Measurements from ENCODE around the gene ZNF681. TPM values are rescaled to one million over a fixed set of nuclear protein-coding genes. Genes with fewer than 3 reads are reported as not detected.
"Not testable (repeated sequence)": the region's sequence is repeated elsewhere in the genome, so short reads cannot be mapped to it uniquely, and the experiment has no call there.

The ZNF681 gene
- total RNA-seq, 1 experiment from 2014 or later, result 4.1 TPM

DNA sequence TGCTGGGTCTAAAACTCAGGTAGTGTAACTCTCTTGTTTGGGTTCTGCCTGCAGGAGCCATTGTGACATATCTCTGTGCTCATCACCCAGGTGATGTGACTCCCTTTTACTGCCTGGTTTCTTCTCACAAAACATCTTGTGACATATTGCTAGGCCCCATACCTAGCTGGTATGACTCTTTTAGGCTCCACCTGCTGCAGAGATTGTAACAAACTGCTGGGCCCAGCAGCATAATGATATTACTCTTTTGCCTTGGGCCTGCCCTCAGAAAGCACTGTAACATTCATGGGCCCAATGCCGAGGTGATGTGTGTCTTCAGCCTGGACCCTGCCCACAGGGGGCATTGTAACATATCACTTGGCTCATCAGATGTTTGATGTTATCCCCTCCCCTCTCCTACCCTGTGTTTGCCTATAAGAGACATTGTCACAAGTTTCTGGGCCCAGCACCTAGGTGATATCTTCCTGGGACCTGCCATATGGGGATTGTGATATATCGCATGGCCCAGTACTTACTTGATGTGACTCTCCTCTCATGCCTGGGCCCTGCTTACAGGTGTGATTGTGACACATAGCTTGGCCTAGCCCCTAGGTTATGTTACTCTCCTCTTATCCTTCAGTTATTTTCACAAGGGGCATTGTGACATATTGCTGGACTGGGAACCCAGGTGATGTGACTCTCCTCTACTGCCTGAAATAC is 18.0 kb upstream of the ZNF681 start:
- in situ Hi-C loops (cut with HindIII; ENCODE audit: low sequenced_read_pairs), result no loop called here
- DNase-seq (ENCODE audit: low spot score), result no peak

DNA sequence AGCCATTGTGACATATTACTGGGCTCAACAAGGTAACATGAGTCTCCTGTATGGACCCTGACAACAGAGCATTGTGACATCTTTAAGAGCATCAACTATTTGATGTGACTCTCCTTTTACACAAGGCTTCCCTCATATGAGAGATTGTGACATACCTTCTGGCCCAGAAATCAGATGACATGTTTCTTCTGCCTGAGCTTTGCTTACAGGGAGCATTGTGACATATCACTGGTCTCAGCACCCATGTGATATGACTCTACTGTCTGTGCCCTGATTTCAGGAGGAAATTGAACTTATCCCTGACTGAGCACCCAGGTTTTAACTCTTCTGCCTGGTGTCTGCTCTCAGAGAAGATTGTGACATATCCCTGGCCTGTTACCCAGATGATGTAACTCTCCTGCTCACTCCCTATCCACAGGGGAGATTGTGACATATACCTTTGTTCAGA is 15.9 kb upstream of the ZNF681 start:
- peak; percentile 25 for DNase-seq (ENCODE audit: low spot score)
- in situ Hi-C loops (cut with HindIII; ENCODE audit: low sequenced_read_pairs), result no loop called here

DNA sequence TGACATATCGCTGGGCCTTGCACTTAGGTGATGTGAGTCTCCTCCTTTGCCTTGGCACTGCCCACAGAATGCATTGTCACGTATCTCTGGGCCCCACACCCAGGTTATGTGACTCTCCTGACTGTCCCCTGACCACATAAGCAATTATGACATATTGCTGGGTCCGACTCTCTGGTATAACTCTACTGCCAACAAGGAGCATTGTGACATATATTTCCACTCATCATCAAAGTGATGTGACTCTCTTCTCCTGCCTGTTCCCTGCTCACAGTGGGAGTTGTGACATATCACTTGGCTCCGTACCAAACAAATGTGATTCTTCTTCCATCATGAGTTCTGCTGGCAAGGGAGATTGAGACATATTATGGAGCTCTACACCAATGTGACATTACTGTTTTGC is 15.4 kb upstream of the ZNF681 start:
- in situ Hi-C loops (cut with HindIII; ENCODE audit: low sequenced_read_pairs), result no loop called here
- peak; percentile 6 for DNase-seq (ENCODE audit: low spot score)

DNA sequence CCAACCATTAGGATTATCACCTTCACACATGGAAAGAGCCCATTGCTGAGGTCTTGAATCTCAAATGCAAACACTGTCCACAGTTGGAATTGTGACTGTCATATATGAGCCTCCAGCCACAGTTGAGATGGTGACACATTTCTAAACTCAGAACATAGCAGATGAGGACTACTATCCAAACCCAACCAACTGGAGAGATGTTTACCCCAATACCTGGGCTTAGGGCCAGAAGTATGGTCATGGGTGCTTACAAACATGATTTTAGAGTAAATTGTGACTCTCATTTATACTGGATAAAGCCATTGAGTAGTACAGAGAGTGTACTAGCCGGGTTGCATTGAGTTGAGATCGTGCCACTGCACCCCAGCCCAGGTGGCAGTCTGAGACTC is 14.0 kb upstream of the ZNF681 start:
- no peak for DNase-seq (ENCODE audit: low spot score)
- in situ Hi-C loops (cut with HindIII; ENCODE audit: low sequenced_read_pairs), result no loop called here

DNA sequence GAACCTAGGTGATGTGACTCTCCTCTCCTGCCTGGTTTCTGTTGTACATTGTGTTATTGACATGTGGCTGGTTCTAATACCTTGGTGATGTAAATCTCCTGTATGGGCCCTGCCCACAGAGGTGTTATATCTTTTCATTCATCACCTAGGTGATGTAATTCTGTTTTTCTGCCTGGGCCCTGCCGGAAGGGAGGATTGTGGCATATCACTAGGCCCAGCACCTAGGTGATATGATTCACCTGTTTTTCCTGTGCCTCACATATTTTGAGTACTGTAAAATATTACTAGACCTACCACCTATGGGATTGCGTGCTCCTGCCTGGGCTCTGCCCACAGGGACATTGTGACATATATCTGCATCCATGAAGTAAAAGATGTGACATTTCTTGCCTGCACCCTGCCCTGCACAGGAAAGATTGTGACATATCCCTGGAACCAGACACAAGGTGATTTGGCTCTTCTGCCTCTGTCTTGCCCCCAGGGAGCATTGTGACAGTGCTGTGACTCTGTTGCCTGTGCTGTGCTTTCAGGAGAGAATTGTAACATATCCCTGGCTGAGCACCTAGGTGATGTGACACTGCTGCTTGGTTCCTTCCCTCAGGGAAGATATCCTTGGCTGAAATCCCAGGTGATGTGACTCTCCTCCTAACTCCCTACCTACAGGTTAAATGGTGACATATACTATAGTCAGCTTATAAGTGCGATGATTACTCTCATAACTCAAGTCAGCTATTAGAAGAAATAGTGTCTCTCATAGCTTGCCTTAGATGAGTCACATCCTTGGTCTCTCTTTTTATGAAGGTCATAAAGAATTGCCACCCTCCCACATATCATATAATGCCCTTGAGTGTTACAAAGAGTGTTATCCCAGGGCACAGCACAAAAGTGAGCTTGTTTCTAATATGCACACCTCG is 13.3 kb upstream of the ZNF681 start:
- DNase-seq (ENCODE audit: low spot score), result no peak
- in situ Hi-C loops (cut with HindIII; ENCODE audit: low sequenced_read_pairs), result no loop called here

DNA sequence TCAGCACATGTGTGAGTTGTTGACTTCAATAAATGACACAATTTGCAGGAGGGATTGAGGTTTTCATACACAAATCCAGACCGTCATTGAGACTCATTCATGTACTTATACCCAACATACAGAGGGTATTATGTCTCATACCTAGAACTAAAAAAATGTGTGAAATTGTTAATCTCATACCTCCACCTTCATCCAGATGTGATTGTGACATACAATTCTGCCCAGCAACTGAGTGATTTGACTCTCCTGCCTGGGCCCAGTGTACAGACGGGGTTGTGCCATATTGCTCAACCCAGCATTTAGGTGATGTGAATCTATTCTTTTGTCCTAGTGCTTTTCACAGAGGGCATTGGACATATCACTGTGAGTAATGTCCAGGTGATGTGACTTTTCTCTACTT is 12.6 kb upstream of the ZNF681 start:
- in situ Hi-C loops (cut with HindIII; ENCODE audit: low sequenced_read_pairs), result no loop called here
- no peak for DNase-seq (ENCODE audit: low spot score)

DNA sequence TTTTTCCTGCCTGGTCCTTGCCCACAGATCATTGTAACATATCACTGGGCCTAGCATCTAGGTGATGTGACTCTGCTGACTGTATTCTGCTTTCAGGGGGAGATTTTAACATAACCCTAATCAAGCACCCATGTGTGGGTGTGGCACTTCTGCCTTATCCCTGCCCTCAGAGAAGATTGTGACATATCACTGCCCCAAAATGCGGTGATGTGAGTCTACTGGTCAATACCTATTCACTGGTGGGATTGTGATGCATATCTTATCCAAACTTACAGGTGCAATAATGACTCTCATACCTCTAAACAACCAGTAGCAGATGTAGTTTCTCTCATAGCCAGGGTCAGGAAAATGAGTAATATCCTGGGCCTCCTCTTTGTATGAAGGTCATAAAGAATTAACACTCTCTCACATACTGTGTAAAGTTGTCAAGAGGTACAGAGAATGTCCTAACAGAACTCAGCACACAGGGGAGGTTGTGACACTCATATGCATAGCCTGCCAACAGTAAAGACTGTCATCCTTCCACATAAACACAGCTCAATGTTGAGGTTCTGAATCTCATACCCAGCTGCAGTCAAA is 12.1 kb upstream of the ZNF681 start:
- no peak for DNase-seq (ENCODE audit: low spot score)
- in situ Hi-C loops (cut with HindIII; ENCODE audit: low sequenced_read_pairs), result no loop called here

DNA sequence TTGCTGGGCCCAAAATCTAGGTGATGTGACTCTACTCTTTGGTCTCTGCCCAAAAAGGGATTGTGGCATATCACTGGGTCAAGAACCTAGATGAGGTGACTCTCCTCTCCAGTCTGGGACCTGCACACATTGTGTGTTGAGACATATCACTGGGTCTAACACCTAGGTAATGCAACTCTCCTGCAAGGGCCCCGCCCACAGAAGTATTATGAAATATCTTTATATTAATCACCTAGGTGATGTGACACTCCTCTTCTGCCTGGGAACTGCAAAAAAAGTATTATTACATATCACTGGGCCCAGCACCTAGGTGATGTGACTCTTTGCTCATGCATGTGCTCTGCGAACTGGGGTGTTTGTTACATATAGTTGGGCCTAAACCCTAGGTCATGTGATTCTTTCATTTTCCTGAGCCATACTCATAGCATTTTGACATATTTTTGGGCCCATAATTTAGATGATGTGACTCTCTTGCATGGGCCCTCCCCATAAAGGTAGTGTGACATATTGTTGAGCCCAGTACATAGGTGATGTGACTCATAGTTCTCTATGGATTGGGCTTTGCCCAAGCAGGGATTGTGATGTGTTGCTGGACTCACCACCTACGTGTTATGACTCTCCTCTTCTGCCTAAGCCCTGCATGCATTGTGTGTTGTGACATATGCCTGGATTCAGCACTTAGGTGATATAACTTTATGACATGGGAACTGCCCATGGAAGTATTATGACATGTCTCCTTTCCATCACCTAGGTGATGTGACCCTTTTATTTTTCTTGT is 11.2 kb upstream of the ZNF681 start:
- in situ Hi-C loops (cut with HindIII; ENCODE audit: low sequenced_read_pairs), result no loop called here
- no peak for DNase-seq (ENCODE audit: low spot score)

DNA sequence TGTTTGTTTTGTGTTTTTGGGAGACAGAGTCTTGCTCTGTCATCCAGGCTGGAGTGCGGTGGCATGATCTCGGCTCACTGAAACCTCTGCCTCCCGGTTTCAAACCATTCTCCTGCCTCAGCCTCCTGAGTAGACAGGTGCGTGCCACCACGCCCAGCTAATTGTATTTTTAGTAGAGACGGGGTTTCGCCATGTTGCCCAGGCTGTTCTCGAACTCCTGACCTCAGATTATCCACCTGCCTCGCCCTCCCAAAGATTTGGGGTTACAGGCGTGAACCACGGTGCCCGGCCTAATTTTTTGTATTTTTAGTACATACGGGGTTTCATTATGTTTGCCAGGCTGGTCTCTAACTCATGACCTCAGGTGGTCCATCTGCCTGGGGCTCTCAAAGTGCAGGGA is 8.3 kb upstream of the ZNF681 start:
- in situ Hi-C loops (cut with HindIII; ENCODE audit: low sequenced_read_pairs), result no loop called here
- no peak for DNase-seq (ENCODE audit: low spot score)

DNA sequence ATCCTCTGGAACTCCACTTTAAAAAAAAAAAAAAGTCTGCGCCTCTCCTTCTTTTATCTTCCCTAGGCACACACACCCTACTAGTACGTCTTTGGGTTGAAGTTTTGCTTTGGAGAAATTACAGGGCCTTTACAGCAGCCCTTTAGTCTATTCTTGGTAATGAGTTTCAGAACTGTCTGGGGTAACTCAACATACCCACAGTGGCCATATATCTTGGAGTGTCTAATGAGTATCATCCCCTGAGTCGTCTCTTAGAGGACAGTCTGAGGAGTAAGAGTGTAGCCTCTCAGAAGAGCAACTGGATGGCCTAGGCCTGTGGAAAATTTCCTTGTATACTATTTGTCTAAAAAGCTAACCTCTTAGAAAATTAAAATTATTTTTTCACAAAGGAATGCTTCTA is 6.1 kb upstream of the ZNF681 start:
- no peak for DNase-seq (ENCODE audit: low spot score)
- in situ Hi-C loops (cut with HindIII; ENCODE audit: low sequenced_read_pairs), result no loop called here

DNA sequence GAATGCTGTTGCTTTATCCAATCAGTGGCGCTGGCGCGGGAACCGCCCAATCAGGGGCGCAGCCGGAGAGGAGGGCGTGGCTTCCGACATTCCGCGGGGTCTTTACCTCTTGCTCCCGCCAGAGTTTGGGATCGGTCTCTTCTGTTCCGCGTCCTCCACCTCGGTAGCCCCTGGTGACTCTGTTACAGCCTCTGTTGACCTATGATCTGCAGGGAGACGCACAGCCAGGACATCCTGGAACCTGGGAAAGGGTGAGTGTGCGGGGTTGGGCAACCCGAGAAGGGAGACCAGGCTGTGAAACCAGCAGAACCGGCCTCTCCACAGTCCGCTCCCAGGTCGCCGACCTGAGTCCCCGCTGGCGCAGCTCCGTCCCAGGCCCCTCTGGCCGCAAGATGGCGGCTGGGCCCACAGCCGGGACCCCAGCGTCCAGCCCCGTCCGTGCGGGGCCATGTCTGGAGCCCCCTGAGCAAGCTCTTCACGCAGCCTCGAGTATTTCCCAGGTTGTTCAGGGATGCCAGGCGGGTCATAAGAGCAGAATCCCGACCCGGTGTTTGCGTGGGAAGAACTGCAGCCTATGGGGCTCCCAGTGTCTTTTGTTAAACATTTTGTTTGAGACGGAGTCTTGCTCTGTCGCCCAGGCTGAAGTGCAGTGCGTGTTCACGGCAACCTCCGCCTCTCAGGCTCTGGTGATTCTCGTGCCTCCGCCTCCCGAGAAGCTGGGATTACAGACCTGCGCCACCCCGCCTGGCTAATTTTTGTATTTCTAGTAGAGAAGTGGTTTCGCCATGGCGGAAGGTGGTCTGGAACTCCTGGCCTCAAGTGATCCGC is 4.4 kb upstream of the ZNF681 start:
- DNase-seq (ENCODE audit: low spot score), result peak; percentile 94
- in situ Hi-C loops (cut with HindIII; ENCODE audit: low sequenced_read_pairs), result no loop called here

DNA sequence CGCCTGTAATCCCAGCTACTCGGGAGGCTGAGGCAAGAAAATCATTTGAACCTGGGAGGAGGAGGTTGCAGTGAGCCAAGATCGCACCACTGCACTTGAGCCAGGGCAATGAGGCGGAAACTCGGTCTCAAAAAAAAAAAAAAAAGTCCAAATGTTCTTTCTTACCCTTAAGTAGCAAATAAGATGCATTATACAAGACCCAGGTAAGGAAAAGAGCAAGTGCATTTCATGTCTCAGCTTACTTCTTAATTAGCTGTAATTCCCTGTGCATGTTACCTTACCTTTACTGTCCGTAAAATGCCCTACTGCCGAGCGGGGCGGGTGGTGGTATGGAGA is 3.8 kb upstream of the ZNF681 start:
- no peak for DNase-seq (ENCODE audit: low spot score)
- in situ Hi-C loops (cut with HindIII; ENCODE audit: low sequenced_read_pairs), result no loop called here

DNA sequence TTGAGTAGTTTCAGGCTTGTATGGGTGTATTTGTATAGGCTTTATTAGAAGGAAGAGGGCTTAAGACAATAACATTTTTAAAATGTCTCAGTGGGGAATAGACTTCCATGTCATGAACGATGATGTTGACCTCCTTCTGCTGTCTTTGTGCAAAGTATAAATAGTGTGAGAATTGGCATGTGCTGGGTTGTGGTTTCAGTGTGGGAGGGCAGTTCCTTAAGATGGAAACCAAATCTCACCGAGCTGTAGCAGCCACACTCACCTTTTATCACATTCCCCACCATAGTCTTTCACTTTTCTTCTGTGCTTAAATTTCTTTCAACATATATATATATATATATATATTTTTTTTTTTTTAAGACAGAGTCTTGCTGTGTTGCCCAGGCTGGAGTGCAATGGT is 1.6 kb upstream of the ZNF681 start:
- DNase-seq (ENCODE audit: low spot score); in situ Hi-C loops (cut with HindIII; ENCODE audit: low sequenced_read_pairs): not testable (repeated sequence)

DNA sequence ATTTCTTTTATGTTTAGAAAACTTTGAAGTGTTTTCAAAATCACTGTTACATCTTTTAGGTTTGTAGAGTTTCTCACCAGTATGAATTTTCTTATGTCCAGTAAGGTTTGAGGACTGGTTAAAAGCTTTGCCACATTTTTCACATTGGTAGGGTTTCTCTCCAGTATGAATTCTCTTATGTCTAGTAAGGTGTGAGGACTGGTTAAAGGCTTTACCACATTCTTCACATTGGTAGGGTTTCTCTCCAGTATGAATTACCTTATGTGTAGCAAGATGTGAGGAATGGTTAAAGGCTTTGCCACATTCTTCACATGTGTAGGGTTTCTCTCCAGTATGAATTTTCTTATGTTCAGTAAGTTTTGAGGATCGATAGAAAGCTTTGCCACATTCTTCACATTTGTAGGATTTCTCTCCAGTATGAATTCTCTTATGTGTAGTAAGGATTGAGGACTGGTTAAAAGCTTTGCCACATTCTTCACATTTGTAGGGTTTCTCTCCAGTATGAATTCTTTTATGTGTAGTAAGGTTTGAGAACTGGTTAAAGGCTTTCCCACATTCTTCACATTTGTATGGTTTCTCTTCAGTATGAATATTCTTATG is 15.0 kb downstream of the ZNF681 start:
- in situ Hi-C loops (cut with HindIII; ENCODE audit: low sequenced_read_pairs); DNase-seq (ENCODE audit: low spot score): not testable (repeated sequence)

DNA sequence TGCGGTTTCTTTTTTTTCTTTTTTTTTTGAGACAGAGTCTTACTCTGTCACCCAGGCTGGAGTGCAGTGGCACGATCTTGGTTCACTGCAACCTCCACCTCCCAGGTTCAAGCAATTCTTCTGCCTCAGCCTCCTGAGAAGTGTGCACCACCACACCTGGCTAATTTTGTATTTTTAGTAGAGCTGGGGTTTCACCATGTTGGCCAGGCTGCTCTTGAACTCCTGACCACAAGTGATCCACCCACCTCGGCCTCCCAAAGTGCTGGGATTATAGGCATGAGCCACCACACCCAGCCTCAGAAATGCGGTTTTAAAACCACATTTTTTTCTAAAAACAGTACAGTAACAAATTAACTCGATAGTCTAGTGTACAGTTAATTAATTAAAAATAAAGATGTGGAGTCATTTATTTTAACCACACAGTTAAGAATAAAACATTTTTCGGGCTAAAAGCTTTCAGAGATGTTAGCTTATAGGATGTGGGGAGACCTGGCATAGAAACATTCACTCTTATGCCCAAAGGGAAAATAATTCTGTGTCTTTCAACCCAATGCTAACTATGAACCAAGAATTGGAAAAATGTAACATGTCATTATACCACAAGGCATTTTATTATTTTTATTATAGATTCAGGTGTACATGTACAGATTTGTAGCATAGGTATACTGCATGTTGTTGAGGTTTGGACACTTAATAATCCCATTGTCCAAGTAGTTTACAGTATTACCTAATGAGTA is 27.8 kb downstream of the ZNF681 start:
- DNase-seq (ENCODE audit: low spot score); in situ Hi-C loops (cut with HindIII; ENCODE audit: low sequenced_read_pairs): not testable (repeated sequence)

DNA sequence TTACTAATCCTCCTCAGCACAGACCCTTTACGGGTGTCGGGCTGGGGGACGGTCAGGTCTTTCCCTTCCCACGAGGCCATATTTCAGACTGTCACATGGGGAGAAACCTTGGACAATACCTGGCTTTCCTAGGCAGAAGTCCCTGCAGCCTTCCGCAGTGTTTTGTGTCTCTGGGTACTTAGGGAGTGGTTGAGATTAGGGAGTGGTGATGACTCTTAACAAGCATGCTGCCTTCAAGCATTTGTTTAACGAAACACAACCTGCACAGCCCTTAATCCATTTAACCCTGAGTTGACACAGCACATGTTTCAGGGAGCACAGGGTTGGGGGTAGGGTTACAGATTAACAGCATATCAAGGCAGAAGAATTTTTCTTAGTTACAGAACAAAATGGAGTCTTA is 34.5 kb downstream of the ZNF681 start:
- in situ Hi-C loops (cut with HindIII; ENCODE audit: low sequenced_read_pairs); DNase-seq (ENCODE audit: low spot score): not testable (repeated sequence)

DNA sequence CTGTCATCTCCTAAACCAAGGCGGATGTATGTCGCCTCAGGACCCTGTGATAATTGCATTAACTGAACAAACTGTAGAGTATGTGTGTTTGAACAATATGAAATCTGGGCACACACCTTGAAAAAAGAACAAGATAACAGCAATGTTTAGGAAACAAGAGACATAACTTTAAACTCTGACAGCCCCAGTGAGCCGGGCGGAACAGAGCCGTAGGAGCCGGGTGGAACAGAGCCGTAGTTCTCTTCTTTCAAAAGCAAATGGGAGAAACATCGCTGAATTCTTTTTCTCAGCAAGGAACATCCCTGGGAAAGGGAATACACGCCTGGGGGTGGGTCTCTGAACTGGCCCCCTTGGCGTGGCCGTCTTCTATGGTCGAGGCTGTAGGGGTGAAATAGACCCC is 39.9 kb downstream of the ZNF681 start:
- in situ Hi-C loops (cut with HindIII; ENCODE audit: low sequenced_read_pairs), result no loop called here
- DNase-seq (ENCODE audit: low spot score), result no peak

DNA sequence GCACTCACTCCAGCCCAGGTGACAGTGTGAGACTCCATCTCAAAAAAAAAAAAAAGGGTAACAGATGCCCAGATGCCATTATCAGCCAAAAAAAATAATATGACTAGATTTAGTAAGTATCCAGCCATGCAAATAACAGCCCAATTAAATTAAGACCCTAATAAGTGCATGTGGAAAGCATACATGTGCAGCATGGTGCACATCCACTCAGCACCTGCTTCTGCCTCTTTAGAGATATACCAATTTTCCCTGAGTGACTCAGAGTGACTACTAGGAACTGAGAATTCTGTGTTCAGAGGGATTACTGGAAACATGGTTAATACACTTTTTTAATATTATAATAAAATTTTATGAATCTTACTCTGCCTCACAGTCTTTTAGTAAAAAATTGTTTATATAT is 41.9 kb downstream of the ZNF681 start:
- in situ Hi-C loops (cut with HindIII; ENCODE audit: low sequenced_read_pairs), result no loop called here
- DNase-seq (ENCODE audit: low spot score), result no peak

Data from G401 (cell line).